HepG2 (cell line): Measurements from ENCODE around the gene PROX2. TPM values are rescaled to one million over a fixed set of nuclear protein-coding genes. Genes with fewer than 3 reads are reported as not detected.

Source experiments
- ARNT2 ChIP-seq: sonication (generic); formaldehyde crosslinking; IDR thresholded peaks from 2 replicates; pipeline ENCODE4 v1.8.0; 2022; ENCODE audit warnings: mild to moderate bottlenecking, low read depth, missing genetic modification reagents, moderate library complexity
- CENPX ChIP-seq: sonication (generic); formaldehyde crosslinking; IDR thresholded peaks from 2 replicates; pipeline ENCODE4 v1.9.0; 2021; ENCODE audit warnings: mild to moderate bottlenecking, missing genetic modification reagents, moderate library complexity
- EEA1 ChIP-seq: sonication (generic); formaldehyde crosslinking; IDR thresholded peaks from 2 replicates; pipeline ENCODE4 v1.5.1; 2020; ENCODE audit warnings: mild to moderate bottlenecking, missing genetic modification reagents, borderline replicate concordance
- LCORL ChIP-seq, 2 experiments: fragments of 450-650 bp in 1 of 2; sonication (generic) in 1 of 2; formaldehyde crosslinking in 1 of 2; IDR thresholded peaks; 2 replicates each; pipeline versions ENCODE4 v1.5.0 to v1.6.1; 2017 to 2020; ENCODE audit warnings: antibody characterized with exemption in 1 of 2, missing genetic modification reagents in 1 of 2
- MED13 ChIP-seq: sonication (generic); formaldehyde crosslinking; IDR thresholded peaks from 2 replicates; pipeline ENCODE4 v1.5.0; 2020; ENCODE audit warnings: missing genetic modification reagents
- PAWR ChIP-seq: sonication (generic); formaldehyde crosslinking; IDR thresholded peaks from 2 replicates; pipeline ENCODE4 v1.4.0; 2020; ENCODE audit warnings: missing genetic modification reagents, mild to moderate bottlenecking, borderline replicate concordance
- PCBP1 ChIP-seq: fragments of 200-400 bp; formaldehyde crosslinking; IDR thresholded peaks from 2 replicates; pipeline ENCODE4 v1.6.1; 2017; ENCODE audit warnings: mild to moderate bottlenecking, low read depth, low read length, borderline replicate concordance
- PCBP2 ChIP-seq: fragments of 200-400 bp; formaldehyde crosslinking; optimal IDR thresholded peaks from 2 replicates; pipeline ENCODE3; 2018; ENCODE audit warnings: low read length, low read depth; ENCODE audit not compliant: poor library complexity, severe bottlenecking
- REST ChIP-seq, 2 experiments: IDR thresholded peaks; 2 replicates each; pipeline ENCODE4 v1.6.1; 2011 to 2012; ENCODE audit warnings: low read length in 2 of 2, borderline replicate concordance in 1 of 2, low read depth in 1 of 2, mild to moderate bottlenecking in 1 of 2, moderate library complexity in 1 of 2
- RNF219 ChIP-seq: sonication (generic); formaldehyde crosslinking; IDR thresholded peaks from 2 replicates; pipeline ENCODE4 v1.5.0; 2020; ENCODE audit warnings: mild to moderate bottlenecking, missing genetic modification reagents
- UBTF ChIP-seq: sonication (generic); formaldehyde crosslinking; IDR thresholded peaks from 2 replicates; pipeline ENCODE4 v1.4.0; 2020; ENCODE audit warnings: mild to moderate bottlenecking, missing genetic modification reagents
- XBP1 ChIP-seq: sonication (generic); formaldehyde crosslinking; IDR thresholded peaks from 2 replicates; pipeline ENCODE4 v1.5.0; 2020; ENCODE audit warnings: missing genetic modification reagents
- ZBTB42 ChIP-seq: sonication (generic); formaldehyde crosslinking; IDR thresholded peaks from 2 replicates; pipeline ENCODE4 v1.5.0; 2020; ENCODE audit warnings: mild to moderate bottlenecking, missing genetic modification reagents
- ZBTB7A ChIP-seq: sonication (generic); formaldehyde crosslinking; IDR thresholded peaks from 2 replicates; pipeline ENCODE4 v1.8.0; 2022; ENCODE audit warnings: mild to moderate bottlenecking, missing genetic modification reagents
- ZGPAT ChIP-seq: IDR thresholded peaks from 2 replicates; pipeline ENCODE4 v1.6.1; 2016; ENCODE audit warnings: mild to moderate bottlenecking
- ZNF24 ChIP-seq: fragments of 450-650 bp; IDR thresholded peaks from 2 replicates; pipeline ENCODE4 v1.6.1; 2017; ENCODE audit warnings: antibody characterized with exemption, mild to moderate bottlenecking
- ZNF333 ChIP-seq: sonication (generic); formaldehyde crosslinking; IDR thresholded peaks from 2 replicates; pipeline ENCODE4 v1.4.0; 2020; ENCODE audit warnings: mild to moderate bottlenecking, missing genetic modification reagents, borderline replicate concordance
- ZNF747 ChIP-seq: sonication (generic); formaldehyde crosslinking; IDR thresholded peaks from 2 replicates; pipeline ENCODE4 v1.8.1; 2023; ENCODE audit warnings: missing genetic modification reagents, mild to moderate bottlenecking, borderline replicate concordance
- ZNF749 ChIP-seq: sonication (generic); formaldehyde crosslinking; IDR thresholded peaks from 2 replicates; pipeline ENCODE4 v1.8.0; 2022; ENCODE audit warnings: mild to moderate bottlenecking, missing genetic modification reagents, moderate library complexity, borderline replicate concordance
- polyA plus RNA-seq, 8 experiments: library from polyadenylated mRNA; depleted of rRNA in 3 of 8; stranded (reverse) in 7 of 8; unstranded in 1 of 8; fragments of >200 nt; fragmentation: Illumina TruSeq in 4 of 8; extraction: Trizol in 4 of 8; gene quantifications; 2 replicates each; pipeline versions ENCODE4 v1.2.1 to v1.2.3, GENCODE V29; 2011 to 2016; ENCODE audit warnings: low read depth in 4 of 8, missing spikeins in 1 of 8, mixed read lengths in 1 of 8; ENCODE audit not compliant: insufficient read depth in 1 of 8
- total RNA-seq, 5 experiments: library from RNA; depleted of rRNA; stranded (reverse); fragments of >200 nt; fragmentation: Illumina TruSeq; extraction: Trizol; gene quantifications; 2 replicates each; pipeline ENCODE4 v1.2.3, GENCODE V29; 2016; ENCODE audit warnings: low read depth in 1 of 5

Gene PROX2
- total and polyA plus RNA-seq, 2 of the 13 experiments (the other 11 are each of a cell fraction or from before 2014, with no cell fraction given), result not detected

- TF ChIP-seq PCBP2 (no peak), LCORL (IDR thresholded peaks at IDR 0.05) (no peak), LCORL (CRISPR knock-in tag; IDR thresholded peaks at IDR 0.05) (no peak), ZNF24 (no peak), ZBTB7A (CRISPR knock-in tag) (no peak), ZBTB42 (CRISPR knock-in tag) (0 out of 2 replicates have a peak, but pooled peaks have one; percentile 0), PAWR (no peak), EEA1 (CRISPR knock-in tag) (no peak), MED13 (CRISPR knock-in tag) (no peak), CENPX (CRISPR knock-in tag) (no peak), REST (IDR thresholded peaks at IDR 0.05; ENCODE audit: borderline replicate concordance in 1 of 2, low read depth in 1 of 2, low read length in 2 of 2) (no peak), ARNT2 (no peak), ZNF333 (CRISPR knock-in tag) (no peak), ZNF749 (CRISPR knock-in tag) (no peak; the same call in 1 of the 2 replicates), ZNF747 (CRISPR knock-in tag) (no peak), XBP1 (CRISPR knock-in tag) (no peak), PCBP1 (no peak), ZGPAT (CRISPR knock-in tag) (no peak), RNF219 (CRISPR knock-in tag) (no peak), UBTF (CRISPR knock-in tag) (no peak)
These were observed 6.4 kb upstream of the PROX2 start (continued) for GRCh38 chr14:74882103-74882920.
